Mammary epithelial cell (primary cell): ENCODE measurements around the gene KCNJ15.

ENCODE experiments used
- EZH2 ChIP-seq: IDR thresholded peaks from 2 replicates; pipeline ENCODE4 v1.6.1; 2012; ENCODE audit warnings: low read length, inconsistent platforms, borderline replicate concordance
- TF ChIP-seq, protein P1 (sequence below), 2 donors: IDR thresholded peaks in 1 of 2; conservative IDR thresholded peaks in 1 of 2; 2 replicates each; pipeline ENCODE4 v1.5.1; 2011 to 2012; ENCODE audit warnings: inconsistent platforms in 2 of 2, low read length in 2 of 2, mild to moderate bottlenecking in 2 of 2, control low read depth in 1 of 2, low read depth in 1 of 2; ENCODE audit not compliant: insufficient read depth in 1 of 2; ENCODE audit errors: extremely low read depth in 1 of 2

- TF ChIP-seq, protein P1, sequence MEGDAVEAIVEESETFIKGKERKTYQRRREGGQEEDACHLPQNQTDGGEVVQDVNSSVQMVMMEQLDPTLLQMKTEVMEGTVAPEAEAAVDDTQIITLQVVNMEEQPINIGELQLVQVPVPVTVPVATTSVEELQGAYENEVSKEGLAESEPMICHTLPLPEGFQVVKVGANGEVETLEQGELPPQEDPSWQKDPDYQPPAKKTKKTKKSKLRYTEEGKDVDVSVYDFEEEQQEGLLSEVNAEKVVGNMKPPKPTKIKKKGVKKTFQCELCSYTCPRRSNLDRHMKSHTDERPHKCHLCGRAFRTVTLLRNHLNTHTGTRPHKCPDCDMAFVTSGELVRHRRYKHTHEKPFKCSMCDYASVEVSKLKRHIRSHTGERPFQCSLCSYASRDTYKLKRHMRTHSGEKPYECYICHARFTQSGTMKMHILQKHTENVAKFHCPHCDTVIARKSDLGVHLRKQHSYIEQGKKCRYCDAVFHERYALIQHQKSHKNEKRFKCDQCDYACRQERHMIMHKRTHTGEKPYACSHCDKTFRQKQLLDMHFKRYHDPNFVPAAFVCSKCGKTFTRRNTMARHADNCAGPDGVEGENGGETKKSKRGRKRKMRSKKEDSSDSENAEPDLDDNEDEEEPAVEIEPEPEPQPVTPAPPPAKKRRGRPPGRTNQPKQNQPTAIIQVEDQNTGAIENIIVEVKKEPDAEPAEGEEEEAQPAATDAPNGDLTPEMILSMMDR (conservative IDR thresholded peaks at IDR 0.05 in 1 of 2, IDR thresholded peaks at IDR 0.05 in 1 of 2; ENCODE audit: extremely low read depth in 1 of 2, insufficient read depth in 1 of 2, low read depth in 1 of 2, low read length in 2 of 2), result no peak
- TF ChIP-seq EZH2, result no peak
These were observed 51.8 kb downstream of the KCNJ15 start for GRCh38 chr21:38308532-38309119.
